Measurements from ENCODE around the gene RAB11A.

RAB11A gene

DNA sequence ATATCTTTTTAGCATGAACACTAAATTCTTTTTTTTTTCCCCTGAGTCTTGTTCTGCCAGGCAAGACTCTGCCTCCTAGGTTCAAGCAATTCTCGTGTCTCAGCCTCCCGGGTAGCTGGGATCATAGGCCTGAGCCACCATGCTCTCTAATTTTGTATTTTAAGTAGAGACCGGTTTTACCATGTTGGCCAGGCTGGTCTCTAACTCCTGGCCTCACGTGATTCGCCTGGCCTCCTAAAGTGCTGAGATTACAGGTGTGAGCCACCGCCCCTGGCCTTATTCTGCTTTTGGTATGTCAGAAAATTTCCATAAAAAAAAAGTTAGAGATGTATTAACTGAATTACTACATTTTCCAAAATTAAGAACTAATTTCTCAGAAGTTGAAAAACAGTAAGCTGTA lies 14.3 kb downstream of the RAB11A start:
- Histone ChIP-seq H3K9me3 (ENCODE audit: control insufficient read depth in 1 of 2, low read length in 2 of 2) (no peaks in the 10 kb centered on the region), H3K27ac (ENCODE audit: low read depth, low read length) (no peak overlapping the region), H3K4me1 (ENCODE audit: control insufficient read depth in 1 of 2, insufficient read depth in 2 of 2, low read length in 2 of 2) (peaks cover 0 to 7% of the 10 kb centered on the region in 2 donors), H3K9ac (ENCODE audit: low read depth in 1 of 2, low read length in 2 of 2) (no peak overlapping the region), H3K4me3 (ENCODE audit: low read depth in 1 of 2, low read length in 2 of 2) (no peak overlapping the region), H3K36me3 (ENCODE audit: control insufficient read depth in 1 of 2, insufficient read depth in 2 of 2, low read length in 2 of 2) (peaks cover 11 to 53% of the 10 kb centered on the region in 2 donors), H3K27me3 (ENCODE audit: control insufficient read depth in 1 of 2, insufficient read depth in 2 of 2, low read length in 2 of 2) (no peaks in the 10 kb centered on the region)

DNA sequence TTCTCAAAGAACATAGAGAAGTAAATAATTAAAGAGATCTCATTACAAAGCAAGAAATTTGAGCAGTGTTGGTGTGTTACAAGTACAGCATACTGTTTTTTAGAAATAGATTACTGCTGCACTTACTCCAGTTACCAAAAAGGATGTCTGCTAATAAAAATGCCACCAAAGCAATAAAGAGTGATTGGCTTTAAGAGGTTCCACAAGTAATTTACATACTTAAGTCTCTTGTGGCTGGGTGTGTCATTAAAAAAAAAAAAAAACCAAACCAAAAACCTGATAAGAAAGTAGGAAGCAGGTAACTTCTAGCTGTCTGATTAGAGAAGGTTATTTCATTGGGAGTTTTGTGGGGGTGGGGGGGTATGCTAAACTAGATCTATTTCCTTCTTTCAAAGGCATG lies 15.2 kb downstream of the RAB11A start:
- no peaks in the 10 kb centered on the region for H3K27me3 ChIP-seq (ENCODE audit: control insufficient read depth in 1 of 2, insufficient read depth in 2 of 2, low read length in 2 of 2)
- H3K9me3 ChIP-seq (ENCODE audit: control insufficient read depth in 1 of 2, low read length in 2 of 2), result no peaks in the 10 kb centered on the region
- H3K4me1 ChIP-seq (ENCODE audit: control insufficient read depth in 1 of 2, insufficient read depth in 2 of 2, low read length in 2 of 2), result peaks cover 0 to 7% of the 10 kb centered on the region in 2 donors
- H3K9ac ChIP-seq (ENCODE audit: low read depth in 1 of 2, low read length in 2 of 2), result no peak overlapping the region
- H3K27ac ChIP-seq (ENCODE audit: low read depth, low read length), result no peak overlapping the region
- peaks cover 11 to 50% of the 10 kb centered on the region in 2 donors for H3K36me3 ChIP-seq (ENCODE audit: control insufficient read depth in 1 of 2, insufficient read depth in 2 of 2, low read length in 2 of 2)
- no peak overlapping the region for H3K4me3 ChIP-seq (ENCODE audit: low read depth in 1 of 2, low read length in 2 of 2)

DNA sequence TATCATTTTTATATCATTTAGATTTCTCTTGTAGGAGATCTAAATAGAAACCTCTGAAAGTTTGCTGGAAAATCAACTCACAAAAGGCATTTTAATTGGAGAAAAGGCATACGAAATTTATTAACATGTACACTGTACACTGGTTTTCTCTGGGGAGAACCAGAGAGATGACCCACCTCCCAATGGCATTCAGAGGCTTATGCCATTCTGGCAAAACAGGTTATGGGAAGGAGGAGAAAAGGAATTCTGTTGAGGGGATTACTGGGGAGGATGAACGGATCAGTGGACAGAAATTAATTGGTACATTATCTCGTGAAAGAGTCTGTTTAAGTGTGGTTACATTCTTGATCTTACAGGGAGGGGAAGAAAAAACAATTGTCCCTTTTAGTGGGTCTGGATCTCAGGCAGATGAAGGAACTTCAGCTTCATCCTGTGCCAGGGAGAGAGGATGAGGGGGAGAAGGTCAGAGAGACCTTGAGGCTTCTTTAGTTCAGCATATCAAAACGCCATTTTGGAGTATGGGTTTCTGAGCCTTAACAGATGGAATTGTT lies 16.5 kb downstream of the RAB11A start:
- Histone ChIP-seq H3K4me3 (ENCODE audit: low read depth in 1 of 2, low read length in 2 of 2) (no peak overlapping the region), H3K9ac (ENCODE audit: low read depth in 1 of 2, low read length in 2 of 2) (no peak overlapping the region), H3K27me3 (ENCODE audit: control insufficient read depth in 1 of 2, insufficient read depth in 2 of 2, low read length in 2 of 2) (no peaks in the 10 kb centered on the region), H3K4me1 (ENCODE audit: control insufficient read depth in 1 of 2, insufficient read depth in 2 of 2, low read length in 2 of 2) (peaks cover 0 to 7% of the 10 kb centered on the region in 2 donors), H3K36me3 (ENCODE audit: control insufficient read depth in 1 of 2, insufficient read depth in 2 of 2, low read length in 2 of 2) (peaks cover 11 to 42% of the 10 kb centered on the region in 2 donors), H3K9me3 (ENCODE audit: control insufficient read depth in 1 of 2, low read length in 2 of 2) (no peaks in the 10 kb centered on the region), H3K27ac (ENCODE audit: low read depth, low read length) (no peak overlapping the region)

DNA sequence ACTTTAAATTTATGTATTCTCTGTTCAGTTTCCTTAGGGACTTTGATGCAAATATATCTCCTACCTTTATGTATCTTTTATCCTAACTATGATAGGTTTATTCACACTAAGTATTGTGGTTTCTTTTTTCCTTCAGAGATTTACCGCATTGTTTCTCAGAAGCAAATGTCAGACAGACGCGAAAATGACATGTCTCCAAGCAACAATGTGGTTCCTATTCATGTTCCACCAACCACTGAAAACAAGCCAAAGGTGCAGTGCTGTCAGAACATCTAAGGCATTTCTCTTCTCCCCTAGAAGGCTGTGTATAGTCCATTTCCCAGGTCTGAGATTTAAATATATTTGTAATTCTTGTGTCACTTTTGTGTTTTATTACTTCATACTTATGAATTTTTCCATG lies 18.3 kb downstream of the RAB11A start:
- Histone ChIP-seq H3K4me1 (ENCODE audit: control insufficient read depth in 1 of 2, insufficient read depth in 2 of 2, low read length in 2 of 2) (peaks cover 0 to 7% of the 10 kb centered on the region in 2 donors), H3K27me3 (ENCODE audit: control insufficient read depth in 1 of 2, insufficient read depth in 2 of 2, low read length in 2 of 2) (no peaks in the 10 kb centered on the region), H3K36me3 (ENCODE audit: control insufficient read depth in 1 of 2, insufficient read depth in 2 of 2, low read length in 2 of 2) (peaks cover 11 to 43% of the 10 kb centered on the region in 2 donors), H3K4me3 (ENCODE audit: low read depth in 1 of 2, low read length in 2 of 2) (no peak overlapping the region), H3K27ac (ENCODE audit: low read depth, low read length) (no peak overlapping the region), H3K9ac (ENCODE audit: low read depth in 1 of 2, low read length in 2 of 2) (no peak overlapping the region), H3K9me3 (ENCODE audit: control insufficient read depth in 1 of 2, low read length in 2 of 2) (no peaks in the 10 kb centered on the region)

DNA sequence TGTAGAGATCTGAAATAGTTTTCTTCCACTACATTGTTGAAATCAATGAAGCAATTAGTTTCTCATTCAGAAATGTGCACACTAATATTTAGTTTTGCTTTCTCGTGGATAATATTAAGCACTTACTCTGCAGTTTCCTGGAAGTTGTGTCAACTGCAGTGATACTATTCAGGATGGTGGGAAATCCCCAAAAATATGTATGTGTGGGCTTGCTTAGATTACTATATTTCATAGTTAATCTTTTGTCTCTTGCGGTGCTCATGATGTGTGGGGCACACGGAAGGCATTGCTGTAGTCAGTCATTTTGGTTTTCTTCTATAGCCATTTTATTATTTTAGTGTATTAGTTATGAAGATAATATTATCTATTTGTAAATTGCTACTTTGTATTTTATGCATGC lies 19.7 kb downstream of the RAB11A start:
- Histone ChIP-seq H3K27ac (ENCODE audit: low read depth, low read length) (no peak overlapping the region), H3K4me3 (ENCODE audit: low read depth in 1 of 2, low read length in 2 of 2) (no peak overlapping the region), H3K9ac (ENCODE audit: low read depth in 1 of 2, low read length in 2 of 2) (no peak overlapping the region), H3K36me3 (ENCODE audit: control insufficient read depth in 1 of 2, insufficient read depth in 2 of 2, low read length in 2 of 2) (peaks cover 11 to 43% of the 10 kb centered on the region in 2 donors), H3K27me3 (ENCODE audit: control insufficient read depth in 1 of 2, insufficient read depth in 2 of 2, low read length in 2 of 2) (no peaks in the 10 kb centered on the region), H3K9me3 (ENCODE audit: control insufficient read depth in 1 of 2, low read length in 2 of 2) (no peaks in the 10 kb centered on the region), H3K4me1 (ENCODE audit: control insufficient read depth in 1 of 2, insufficient read depth in 2 of 2, low read length in 2 of 2) (peaks cover 0 to 7% of the 10 kb centered on the region in 2 donors)

DNA sequence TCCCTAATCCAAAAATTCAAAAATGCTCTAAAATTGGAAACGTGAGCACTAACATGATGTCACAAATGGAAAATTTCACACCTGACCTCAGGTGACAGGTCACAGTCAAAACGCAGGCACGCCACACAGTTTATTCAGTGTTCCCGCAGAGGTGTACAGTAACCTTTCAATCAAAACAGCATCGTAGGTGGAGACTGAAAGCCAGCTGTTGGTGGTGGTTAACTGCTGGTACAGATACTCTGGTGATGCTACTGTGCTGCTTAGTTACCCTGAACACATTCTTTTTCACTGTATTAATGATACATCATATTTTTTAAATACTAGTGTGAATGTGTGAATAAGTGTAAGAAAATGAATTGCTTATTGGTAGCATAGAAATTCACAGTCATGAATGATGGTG lies 23.8 kb downstream of the RAB11A start:
- no peak overlapping the region for H3K9ac ChIP-seq (ENCODE audit: low read depth in 1 of 2, low read length in 2 of 2)
- no peak overlapping the region for H3K4me3 ChIP-seq (ENCODE audit: low read depth in 1 of 2, low read length in 2 of 2)
- H3K36me3 ChIP-seq (ENCODE audit: control insufficient read depth in 1 of 2, insufficient read depth in 2 of 2, low read length in 2 of 2), result peaks cover 5 to 43% of the 10 kb centered on the region in 2 donors
- no peaks in the 10 kb centered on the region for H3K9me3 ChIP-seq (ENCODE audit: control insufficient read depth in 1 of 2, low read length in 2 of 2)
- H3K4me1 ChIP-seq (ENCODE audit: control insufficient read depth in 1 of 2, insufficient read depth in 2 of 2, low read length in 2 of 2), result no peaks in the 10 kb centered on the region
- no peaks in the 10 kb centered on the region for H3K27me3 ChIP-seq (ENCODE audit: control insufficient read depth in 1 of 2, insufficient read depth in 2 of 2, low read length in 2 of 2)
- no peak overlapping the region for H3K27ac ChIP-seq (ENCODE audit: low read depth, low read length)

DNA sequence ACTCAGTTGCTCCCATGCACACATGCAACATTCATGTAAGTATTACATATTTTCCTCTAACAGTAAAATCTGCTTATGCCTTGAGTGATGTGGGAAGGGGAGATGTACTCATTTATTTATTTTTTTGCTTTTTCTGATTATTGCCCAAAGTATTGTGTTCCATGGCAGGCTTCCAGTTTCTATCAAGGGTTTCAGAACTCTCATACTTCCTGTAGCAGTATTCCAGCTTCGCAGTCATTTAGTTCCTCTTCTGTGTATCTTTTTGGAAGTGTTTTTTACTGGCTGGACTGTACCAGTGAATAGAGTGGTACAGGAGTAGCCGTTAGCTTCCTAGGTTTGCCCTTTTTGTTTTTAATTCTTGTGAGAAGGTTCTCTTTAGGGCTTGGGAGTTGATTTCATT lies 26.9 kb downstream of the RAB11A start:
- H3K27ac ChIP-seq (ENCODE audit: low read depth, low read length), result no peak overlapping the region
- H3K4me3 ChIP-seq (ENCODE audit: low read depth in 1 of 2, low read length in 2 of 2), result no peak overlapping the region
- H3K9ac ChIP-seq (ENCODE audit: low read depth in 1 of 2, low read length in 2 of 2), result no peak overlapping the region
- peaks cover 16 to 53% of the 10 kb centered on the region in 2 donors for H3K36me3 ChIP-seq (ENCODE audit: control insufficient read depth in 1 of 2, insufficient read depth in 2 of 2, low read length in 2 of 2)
- H3K27me3 ChIP-seq (ENCODE audit: control insufficient read depth in 1 of 2, insufficient read depth in 2 of 2, low read length in 2 of 2), result no peaks in the 10 kb centered on the region
- no peaks in the 10 kb centered on the region for H3K9me3 ChIP-seq (ENCODE audit: control insufficient read depth in 1 of 2, low read length in 2 of 2)
- H3K4me1 ChIP-seq (ENCODE audit: control insufficient read depth in 1 of 2, insufficient read depth in 2 of 2, low read length in 2 of 2), result peaks cover 0 to 6% of the 10 kb centered on the region in 2 donors

DNA sequence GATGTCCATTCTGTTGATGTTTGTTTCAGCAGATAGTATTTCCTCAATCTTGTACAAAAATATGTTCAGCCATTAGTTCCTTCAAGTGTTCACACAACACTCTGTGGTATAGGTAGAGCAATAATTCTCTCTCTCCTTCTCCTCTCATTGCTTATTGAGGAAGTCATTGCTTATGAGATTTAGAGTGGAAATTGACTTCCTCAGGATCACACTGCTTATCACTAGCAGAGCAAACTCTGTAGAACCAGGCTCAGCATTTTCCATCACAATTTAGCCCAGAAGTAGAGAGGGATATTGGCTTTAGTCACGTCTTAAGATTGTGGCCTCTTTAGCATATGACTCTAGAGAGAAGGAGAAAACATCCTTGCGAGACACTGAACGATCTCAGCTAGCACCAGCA lies 31.2 kb downstream of the RAB11A start:
- H3K9me3 ChIP-seq (ENCODE audit: control insufficient read depth in 1 of 2, low read length in 2 of 2), result no peaks in the 10 kb centered on the region
- H3K4me1 ChIP-seq (ENCODE audit: control insufficient read depth in 1 of 2, insufficient read depth in 2 of 2, low read length in 2 of 2), result peaks cover 19% of the 10 kb centered on the region in 2 donors
- no peak overlapping the region for H3K27ac ChIP-seq (ENCODE audit: low read depth, low read length)
- no peak overlapping the region for H3K9ac ChIP-seq (ENCODE audit: low read depth in 1 of 2, low read length in 2 of 2)
- no peaks in the 10 kb centered on the region for H3K27me3 ChIP-seq (ENCODE audit: control insufficient read depth in 1 of 2, insufficient read depth in 2 of 2, low read length in 2 of 2)
- H3K36me3 ChIP-seq (ENCODE audit: control insufficient read depth in 1 of 2, insufficient read depth in 2 of 2, low read length in 2 of 2), result peaks cover 14 to 50% of the 10 kb centered on the region in 2 donors
- no peak overlapping the region for H3K4me3 ChIP-seq (ENCODE audit: low read depth in 1 of 2, low read length in 2 of 2)

DNA sequence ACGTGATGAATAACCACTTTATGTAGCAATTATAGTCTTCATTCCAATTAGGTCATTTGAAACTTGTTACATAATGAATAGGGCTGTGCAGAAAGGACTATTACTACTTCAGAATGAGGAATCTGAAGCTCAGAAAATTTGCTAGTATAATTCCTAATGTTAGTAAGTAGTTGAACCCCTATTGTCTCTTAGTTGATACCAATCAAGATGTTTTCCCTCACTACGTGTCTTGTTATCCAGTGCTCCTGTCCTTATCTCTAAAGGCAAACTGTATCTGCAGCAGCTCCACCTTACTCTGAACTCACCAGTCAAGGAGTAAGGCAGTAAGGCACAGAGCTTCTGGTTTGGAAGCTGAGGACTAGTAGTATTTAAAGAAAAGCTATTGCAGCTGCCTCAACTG lies 32.0 kb downstream of the RAB11A start:
- Histone ChIP-seq H3K27me3 (ENCODE audit: control insufficient read depth in 1 of 2, insufficient read depth in 2 of 2, low read length in 2 of 2) (no peaks in the 10 kb centered on the region), H3K36me3 (ENCODE audit: control insufficient read depth in 1 of 2, insufficient read depth in 2 of 2, low read length in 2 of 2) (peaks cover 10 to 54% of the 10 kb centered on the region in 2 donors), H3K4me1 (ENCODE audit: control insufficient read depth in 1 of 2, insufficient read depth in 2 of 2, low read length in 2 of 2) (peaks cover 19 to 24% of the 10 kb centered on the region in 2 donors), H3K27ac (ENCODE audit: low read depth, low read length) (no peak overlapping the region), H3K4me3 (ENCODE audit: low read depth in 1 of 2, low read length in 2 of 2) (no peak overlapping the region), H3K9ac (ENCODE audit: low read depth in 1 of 2, low read length in 2 of 2) (no peak overlapping the region), H3K9me3 (ENCODE audit: control insufficient read depth in 1 of 2, low read length in 2 of 2) (no peaks in the 10 kb centered on the region)

DNA sequence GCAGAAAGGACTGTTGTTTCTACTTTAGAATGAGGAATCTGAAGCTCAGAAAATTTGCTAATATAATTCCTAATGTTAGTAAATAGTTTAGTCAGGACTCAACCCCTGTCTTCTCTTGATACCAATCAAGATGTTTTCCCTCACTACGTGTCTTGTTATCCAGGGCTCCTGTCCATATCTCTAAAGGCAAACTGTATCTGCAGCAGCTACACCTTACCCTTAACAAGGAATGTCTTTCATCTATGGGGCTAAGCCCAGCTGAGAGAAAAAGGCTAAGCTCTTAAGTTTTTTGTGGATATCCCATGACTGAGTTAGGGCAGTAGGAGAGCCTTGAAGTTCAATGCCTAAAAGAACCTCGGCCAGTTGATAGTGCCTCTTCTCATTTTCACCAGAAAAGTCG lies 32.5 kb downstream of the RAB11A start:
- Histone ChIP-seq H3K9me3 (ENCODE audit: control insufficient read depth in 1 of 2, low read length in 2 of 2) (no peaks in the 10 kb centered on the region), H3K9ac (ENCODE audit: low read depth in 1 of 2, low read length in 2 of 2) (no peak overlapping the region), H3K4me3 (ENCODE audit: low read depth in 1 of 2, low read length in 2 of 2) (peak overlapping the region in 1 of 2 donors; percentile 5), H3K27me3 (ENCODE audit: control insufficient read depth in 1 of 2, insufficient read depth in 2 of 2, low read length in 2 of 2) (no peaks in the 10 kb centered on the region), H3K27ac (ENCODE audit: low read depth, low read length) (no peak overlapping the region), H3K4me1 (ENCODE audit: control insufficient read depth in 1 of 2, insufficient read depth in 2 of 2, low read length in 2 of 2) (peaks cover 23 to 27% of the 10 kb centered on the region in 2 donors), H3K36me3 (ENCODE audit: control insufficient read depth in 1 of 2, insufficient read depth in 2 of 2, low read length in 2 of 2) (peaks cover 10 to 50% of the 10 kb centered on the region in 2 donors)

Measured in duodenal mucosa (tissue), 2 donors.